ENCODE data around the gene LCE3D. TPM values are rescaled to one million over a fixed set of nuclear protein-coding genes. Genes with fewer than 3 reads are reported as not detected.

The LCE3D gene
- total RNA-seq, 1 experiment from 2014 or later = not detected

GRCh38 chr1:152621993-152622392, 41.7 kb upstream of the LCE3D start (continued):
- TF ChIP-seq E2F4 (CRISPR knock-in tag; IDR thresholded peaks at IDR 0.05; ENCODE audit: borderline replicate concordance, low read depth) (no peak), HMGA2 (CRISPR knock-in tag; IDR thresholded peaks at IDR 0.05) (no peak), KAT7 (CRISPR knock-in tag; IDR thresholded peaks at IDR 0.05; ENCODE audit: borderline replicate concordance) (no peak), MLX (CRISPR knock-in tag; IDR thresholded peaks at IDR 0.05) (no peak), RELA (CRISPR knock-in tag; IDR thresholded peaks at IDR 0.05; ENCODE audit: borderline replicate concordance) (no peak)

- TF ChIP-seq SOX15 (CRISPR knock-in tag; IDR thresholded peaks at IDR 0.05) (no peak), MLX (CRISPR knock-in tag; IDR thresholded peaks at IDR 0.05) (no peak), JAZF1 (CRISPR knock-in tag; IDR thresholded peaks at IDR 0.05) (no peak)
- H3K4me3 Mint-ChIP-seq = no peak within 1 kb of the TSS
- peaks cover 76% of the 10 kb centered on the region for H3K36me3 Mint-ChIP-seq
- no peak for ATAC-seq
- no peaks in the 10 kb centered on the region for H3K4me1 Mint-ChIP-seq
- no peak within 1 kb of the TSS for H3K27ac Mint-ChIP-seq
- DNase-seq (ENCODE audit: low spot score) = no peak
- peaks cover 13% of the 10 kb centered on the region for H3K27me3 Mint-ChIP-seq (ENCODE audit: low read depth)
- ChIA-PET CTCF (no interaction called here), POLR2A (no interaction called here)
- H3K9me3 Mint-ChIP-seq = peaks cover 82% of the 10 kb centered on the region
Measured at GRCh38 chr1:152613511-152613910, 33.2 kb upstream of the LCE3D start, which contains the start of gene LCE3B. TSS of gene LCE3B (plus strand) at chr1:152613811. CDS start at chr1:152613811, 0 bp downstream.

GRCh38 chr1:152599934-152600333, 19.6 kb upstream of the LCE3D start, which contains the start of gene LCE3C:
TSS of gene LCE3C (plus strand) at chr1:152600234. CDS start at chr1:152600732, 498 bp downstream.
- ATAC-seq (no peak), DNase-seq (ENCODE audit: low spot score) (no peak)
- TF ChIP-seq CREB1 (CRISPR knock-in tag; IDR thresholded peaks at IDR 0.05) (no peak), TEAD4 (CRISPR knock-in tag; IDR thresholded peaks at IDR 0.05) (no peak), HMGA2 (CRISPR knock-in tag; IDR thresholded peaks at IDR 0.05) (no peak), ZNF317 (CRISPR knock-in tag; IDR thresholded peaks at IDR 0.05; ENCODE audit: borderline replicate concordance, low read depth) (no peak)
- H3K27ac Mint-ChIP-seq = no peak within 1 kb of the TSS
- H3K4me3 Mint-ChIP-seq = no peak within 1 kb of the TSS
- H3K9me3 Mint-ChIP-seq = peaks cover 89% of the 10 kb centered on the region
- peaks cover 75% of the 10 kb centered on the region for H3K36me3 Mint-ChIP-seq
- H3K27me3 Mint-ChIP-seq (ENCODE audit: low read depth) = peaks cover 11% of the 10 kb centered on the region
- ChIA-PET CTCF (no interaction called here), POLR2A (no interaction called here)
- no peaks in the 10 kb centered on the region for H3K4me1 Mint-ChIP-seq

DNA sequence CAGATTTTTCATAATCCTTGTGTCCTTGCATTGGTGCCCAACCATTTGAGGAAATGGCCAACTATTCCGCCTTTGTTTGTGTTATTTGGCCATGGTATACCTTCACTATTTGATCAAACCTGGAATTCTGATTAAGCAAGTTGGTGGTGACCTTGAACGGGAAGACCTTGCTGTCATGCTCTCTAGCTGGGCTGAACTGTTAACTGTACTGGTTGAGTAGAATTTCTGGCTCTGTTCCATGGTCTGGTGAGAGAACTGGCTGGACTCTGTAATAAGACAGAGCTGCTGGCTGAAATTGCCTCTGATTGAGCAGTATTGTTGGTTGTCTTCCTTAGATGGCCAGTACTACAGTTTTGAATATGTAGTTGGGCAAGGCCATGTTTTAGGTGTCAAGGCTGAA, 16.7 kb upstream of the LCE3D start:
- TF ChIP-seq, protein P1, sequence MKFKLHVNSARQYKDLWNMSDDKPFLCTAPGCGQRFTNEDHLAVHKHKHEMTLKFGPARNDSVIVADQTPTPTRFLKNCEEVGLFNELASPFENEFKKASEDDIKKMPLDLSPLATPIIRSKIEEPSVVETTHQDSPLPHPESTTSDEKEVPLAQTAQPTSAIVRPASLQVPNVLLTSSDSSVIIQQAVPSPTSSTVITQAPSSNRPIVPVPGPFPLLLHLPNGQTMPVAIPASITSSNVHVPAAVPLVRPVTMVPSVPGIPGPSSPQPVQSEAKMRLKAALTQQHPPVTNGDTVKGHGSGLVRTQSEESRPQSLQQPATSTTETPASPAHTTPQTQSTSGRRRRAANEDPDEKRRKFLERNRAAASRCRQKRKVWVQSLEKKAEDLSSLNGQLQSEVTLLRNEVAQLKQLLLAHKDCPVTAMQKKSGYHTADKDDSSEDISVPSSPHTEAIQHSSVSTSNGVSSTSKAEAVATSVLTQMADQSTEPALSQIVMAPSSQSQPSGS (CRISPR knock-in tag; IDR thresholded peaks at IDR 0.05; ENCODE audit: borderline replicate concordance, low read depth) = no peak
- TF ChIP-seq HMGA2 (CRISPR knock-in tag; IDR thresholded peaks at IDR 0.05) (no peak), ESRRA (CRISPR knock-in tag; IDR thresholded peaks at IDR 0.05; ENCODE audit: borderline replicate concordance) (no peak)
- ChIA-PET POLR2A (no interaction called here), CTCF (no interaction called here)
- H3K27ac Mint-ChIP-seq = no peak overlapping the region
- no peak for ATAC-seq
- H3K9me3 Mint-ChIP-seq = peaks cover 87% of the 10 kb centered on the region
- no peak overlapping the region for H3K4me3 Mint-ChIP-seq
- peaks cover 7% of the 10 kb centered on the region; the same call in 1 of the 2 replicates for H3K27me3 Mint-ChIP-seq (ENCODE audit: low read depth)
- no peaks in the 10 kb centered on the region for H3K4me1 Mint-ChIP-seq
- DNase-seq (ENCODE audit: low spot score) = no peak
- peaks cover 70% of the 10 kb centered on the region for H3K36me3 Mint-ChIP-seq

- ATAC-seq = no peak
- Mint-ChIP-seq H3K36me3 (peaks cover 77% of the 10 kb centered on the region), H3K4me1 (no peaks in the 10 kb centered on the region), H3K27ac (no peak overlapping the region), H3K27me3 (ENCODE audit: low read depth) (no peaks in the 10 kb centered on the region; the same call in 1 of the 2 replicates), H3K4me3 (no peak overlapping the region), H3K9me3 (peaks cover 91% of the 10 kb centered on the region)
- DNase-seq (ENCODE audit: low spot score) = no peak
- POLR2A ChIA-PET = no interaction called here
- CTCF ChIA-PET = no interaction called here
- TF ChIP-seq CREM (CRISPR knock-in tag; IDR thresholded peaks at IDR 0.05) (no peak), TEAD1 (CRISPR knock-in tag; IDR thresholded peaks at IDR 0.05) (no peak), ZNF317 (CRISPR knock-in tag; IDR thresholded peaks at IDR 0.05; ENCODE audit: borderline replicate concordance, low read depth) (no peak)
- TF ChIP-seq, protein P2, sequence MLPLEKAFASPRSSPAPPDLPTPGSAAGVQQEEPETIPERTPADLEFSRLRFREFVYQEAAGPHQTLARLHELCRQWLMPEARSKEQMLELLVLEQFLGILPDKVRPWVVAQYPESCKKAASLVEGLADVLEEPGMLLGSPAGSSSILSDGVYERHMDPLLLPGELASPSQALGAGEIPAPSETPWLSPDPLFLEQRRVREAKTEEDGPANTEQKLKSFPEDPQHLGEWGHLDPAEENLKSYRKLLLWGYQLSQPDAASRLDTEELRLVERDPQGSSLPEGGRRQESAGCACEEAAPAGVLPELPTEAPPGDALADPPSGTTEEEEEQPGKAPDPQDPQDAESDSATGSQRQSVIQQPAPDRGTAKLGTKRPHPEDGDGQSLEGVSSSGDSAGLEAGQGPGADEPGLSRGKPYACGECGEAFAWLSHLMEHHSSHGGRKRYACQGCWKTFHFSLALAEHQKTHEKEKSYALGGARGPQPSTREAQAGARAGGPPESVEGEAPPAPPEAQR (CRISPR knock-in tag; IDR thresholded peaks at IDR 0.05) = no peak
Measured at GRCh38 chr1:152585586-152585985, 5.3 kb upstream of the LCE3D start.

Measured in WTC11 (cell line).